Keratinocyte (primary cell): ENCODE results near the gene AOAH. TPM values are rescaled to one million over a fixed set of nuclear protein-coding genes. Genes with fewer than 3 reads are reported as not detected.
"Not testable (repeated sequence)": the region's sequence is repeated elsewhere in the genome, so short reads cannot be mapped to it uniquely, and the experiment has no call there.

Experiments used
- DNase-seq: peaks from one replicate; pipeline ENCODE4 v3.0.0-alpha.2; 2011; ENCODE audit warnings: low read depth, missing footprints, low spot score
- FAIRE-seq: peaks from 2 replicates; lab custom pipeline; 2011; peaks lifted over from hg19 to GRCh38; lab: Jason Lieb, UNC
- H2AFZ ChIP-seq: 2 replicates; pipeline ENCODE4 v1.6.0; 2012; ENCODE audit warnings: low read length, control low read depth, inconsistent platforms; ENCODE audit not compliant: control insufficient read depth
- H3K27ac ChIP-seq: 2 replicates; pipeline ENCODE4 v1.5.1; 2011; ENCODE audit warnings: low read length; ENCODE audit not compliant: control insufficient read depth, insufficient read depth
- H3K27me3 ChIP-seq: 3 replicates; pipeline ENCODE4 v1.6.0; 2011; ENCODE audit warnings: low read length; ENCODE audit not compliant: control insufficient read depth, insufficient read depth; ENCODE audit errors: extremely low read depth
- H3K36me3 ChIP-seq, 2 experiments: 2 replicates in 1 of 2; 3 replicates in 1 of 2; pipeline ENCODE4 v1.5.1; 2011; ENCODE audit warnings: low read length in 2 of 2, mild to moderate bottlenecking in 1 of 2; ENCODE audit not compliant: control insufficient read depth in 2 of 2, insufficient read depth in 2 of 2; ENCODE audit errors: extremely low read depth in 1 of 2
- H3K4me1 ChIP-seq: 3 replicates; pipeline ENCODE4 v1.5.1; 2011; ENCODE audit warnings: low read length; ENCODE audit not compliant: control insufficient read depth, insufficient read depth; ENCODE audit errors: extremely low read depth
- H3K4me2 ChIP-seq: 3 replicates; pipeline ENCODE4 v1.6.0; 2011; ENCODE audit warnings: low read depth, low read length; ENCODE audit not compliant: control insufficient read depth, insufficient read depth; ENCODE audit errors: extremely low read depth
- H3K4me3 ChIP-seq, 3 experiments: fragments of 200-600 bp in 1 of 3; sonication (generic) in 1 of 3; 2 replicates in 2 of 3; 3 replicates in 1 of 3; pipeline ENCODE4 v1.5.1; 2011 to 2016; ENCODE audit warnings: low read length in 3 of 3, mild to moderate bottlenecking in 3 of 3, control low read depth in 2 of 3, inconsistent platforms in 1 of 3, low read depth in 1 of 3, mixed read lengths in 1 of 3, mixed run types in 1 of 3, moderate library complexity in 1 of 3; ENCODE audit not compliant: control insufficient read depth in 2 of 3, insufficient read depth in 2 of 3; ENCODE audit errors: extremely low read depth in 1 of 3
- H3K79me2 ChIP-seq: 2 replicates; pipeline ENCODE4 v1.6.0; 2012; ENCODE audit warnings: low read length; ENCODE audit not compliant: control insufficient read depth, insufficient read depth
- H3K9ac ChIP-seq: 3 replicates; pipeline ENCODE4 v1.6.0; 2011; ENCODE audit warnings: low read length; ENCODE audit not compliant: control insufficient read depth, insufficient read depth; ENCODE audit errors: extremely low read depth
- H3K9me1 ChIP-seq: 3 replicates; pipeline ENCODE4 v1.6.0; 2011; ENCODE audit warnings: low read length; ENCODE audit not compliant: control insufficient read depth, insufficient read depth; ENCODE audit errors: extremely low read depth
- H3K9me3 ChIP-seq: 2 replicates; pipeline ENCODE4 v1.5.1; 2012; ENCODE audit warnings: low read depth, low read length; ENCODE audit not compliant: control insufficient read depth
- H4K20me1 ChIP-seq: 3 replicates; pipeline ENCODE4 v1.6.0; 2011; ENCODE audit warnings: low read length; ENCODE audit not compliant: control insufficient read depth, insufficient read depth; ENCODE audit errors: extremely low read depth
- CTCF ChIP-seq, 3 experiments: IDR thresholded peaks in 1 of 3; conservative IDR thresholded peaks in 1 of 3; optimal IDR thresholded peaks in 1 of 3; 2 replicates in 2 of 3; 3 replicates in 1 of 3; pipeline versions ENCODE3 to v1.5.1; 2011; ENCODE audit warnings: low read length in 3 of 3, mild to moderate bottlenecking in 3 of 3, moderate library complexity in 2 of 3, control low read depth in 1 of 3, inconsistent platforms in 1 of 3; ENCODE audit not compliant: insufficient read depth in 2 of 3; ENCODE audit errors: extremely low read depth in 1 of 3
- EZH2 ChIP-seq: IDR thresholded peaks from one replicate; pipeline ENCODE4 v1.6.1; 2012; ENCODE audit warnings: inconsistent platforms, mild to moderate bottlenecking, low read length, moderate library complexity
- dilution Hi-C: fragments of 300-500 bp; cut with MboI; formaldehyde crosslinking; loops from one replicate; pipeline ENCODE4 v1.7.0; 2020; ENCODE audit warnings: low sequenced_read_pairs; ENCODE audit not compliant: extremely low pct_ligation_motif_present
- polyA plus RNA-seq, 5 experiments: library from polyadenylated mRNA; depleted of rRNA in 3 of 5; stranded (reverse) in 3 of 5; stranded (forward) in 1 of 5; unstranded in 1 of 5; fragments of >200 nt; gene quantifications; 1 replicate in 1 of 5; 2 replicates in 3 of 5; 3 replicates in 1 of 5; pipeline versions ENCODE4 v1.2.1 to v1.2.3, GENCODE V29; 2011 to 2012; ENCODE audit warnings: missing spikeins in 2 of 5, low read depth in 1 of 5, low replicate concordance in 1 of 5

Gene AOAH
- polyA plus RNA-seq, 1 donor (not counting 4 experiments of a cell fraction or from before 2014, with no cell fraction given): 0.43 TPM

- Histone ChIP-seq H3K9me1 (no peaks in the 10 kb centered on the region), H3K9ac (no peak overlapping the region), H3K9me3 (no peaks in the 10 kb centered on the region), H3K4me3 (no peak overlapping the region), H3K27ac (no peak overlapping the region), H3K4me1 (peaks cover 4% of the 10 kb centered on the region), H3K36me3 (no peaks in the 10 kb centered on the region), H3K79me2 (no peaks in the 10 kb centered on the region), H3K4me2 (no peak overlapping the region), H2AFZ (no peak overlapping the region), H3K27me3 (no peaks in the 10 kb centered on the region), H4K20me1 (no peaks in the 10 kb centered on the region)
- dilution Hi-C loops: no loop called here
- FAIRE-seq (no peak), DNase-seq (no peak)
- TF ChIP-seq EZH2 (no peak), CTCF (optimal IDR thresholded peaks at IDR 0.05 in 1 of 3, IDR thresholded peaks at IDR 0.05 in 1 of 3, conservative IDR thresholded peaks at IDR 0.05 in 1 of 3; ENCODE audit: extremely low read depth in 1 of 3, insufficient read depth in 2 of 3, low read length in 3 of 3) (no peak)
These were observed 255.8 kb downstream of the AOAH start for GRCh38 chr7:36468370-36469101.

- H3K4me2 ChIP-seq, H3K4me1 ChIP-seq, H3K79me2 ChIP-seq, H3K27ac ChIP-seq, H3K9me3 ChIP-seq, DNase-seq, H3K9me1 ChIP-seq, H4K20me1 ChIP-seq, H3K9ac ChIP-seq, H3K36me3 ChIP-seq, H3K27me3 ChIP-seq, H3K4me3 ChIP-seq, H2AFZ ChIP-seq, FAIRE-seq, dilution Hi-C loops: not testable (repeated sequence)
These were observed 258.3 kb downstream of the AOAH start for GRCh38 chr7:36466001-36466400.

GRCh38 chr7:36464271-36464670, 260.0 kb downstream of the AOAH start:
- TF ChIP-seq CTCF (optimal IDR thresholded peaks at IDR 0.05 in 1 of 3, IDR thresholded peaks at IDR 0.05 in 1 of 3, conservative IDR thresholded peaks at IDR 0.05 in 1 of 3; ENCODE audit: extremely low read depth in 1 of 3, insufficient read depth in 2 of 3, low read length in 3 of 3): no peak
- no peak for TF ChIP-seq EZH2
- Histone ChIP-seq H3K4me2 (no peak overlapping the region), H3K79me2 (no peaks in the 10 kb centered on the region), H3K9ac (no peak overlapping the region), H4K20me1 (no peaks in the 10 kb centered on the region), H2AFZ (no peak overlapping the region), H3K27me3 (no peaks in the 10 kb centered on the region), H3K4me3 (no peak overlapping the region), H3K4me1 (no peaks in the 10 kb centered on the region), H3K36me3 (no peaks in the 10 kb centered on the region), H3K9me1 (no peaks in the 10 kb centered on the region), H3K27ac (no peak overlapping the region), H3K9me3 (no peaks in the 10 kb centered on the region)
- FAIRE-seq (no peak), DNase-seq (no peak)
- dilution Hi-C loops: no loop called here
